Natural killer cell (primary cell): ENCODE data around the gene CALML5. TPM values are rescaled to one million over a fixed set of nuclear protein-coding genes. Genes with fewer than 3 reads are reported as not detected.

Source experiments
- ATAC-seq, 3 donors: fragments of 150-1000 bp in 2 of 3; fragments of 200-7000 bp in 1 of 3; cut with Tn5 transposase; 1 replicate in 1 of 3; 2 replicates in 2 of 3; pipeline ENCODE4 v1.10.0; 2021; ENCODE audit warnings: mild to moderate bottlenecking in 2 of 3, moderate library complexity in 2 of 3
- DNase-seq, 2 donors: peaks; one replicate each; pipeline versions ENCODE4 v3.0.0 to v3.0.0-alpha.2; 2013 to 2021; ENCODE audit warnings: mixed read lengths in 1 of 2
- H3K27ac ChIP-seq: one replicate; pipeline ENCODE4 v1.5.1; 2013; ENCODE audit warnings: mild to moderate bottlenecking, low read length
- H3K27me3 ChIP-seq: one replicate; pipeline ENCODE4 v1.6.1; 2013; ENCODE audit warnings: low read length; ENCODE audit not compliant: control insufficient read depth, insufficient read depth
- H3K36me3 ChIP-seq: one replicate; pipeline ENCODE4 v1.6.1; 2013; ENCODE audit warnings: low read length; ENCODE audit not compliant: control insufficient read depth, insufficient read depth
- H3K4me1 ChIP-seq: one replicate; pipeline ENCODE4 v1.6.1; 2013; ENCODE audit warnings: low read length; ENCODE audit not compliant: control insufficient read depth, insufficient read depth
- H3K4me3 ChIP-seq: one replicate; pipeline ENCODE4 v1.5.1; 2013; ENCODE audit warnings: low read length
- H3K9me3 ChIP-seq: one replicate; pipeline ENCODE4 v1.6.1; 2013; ENCODE audit warnings: low read length; ENCODE audit not compliant: control insufficient read depth, insufficient read depth
- H3K27ac Mint-ChIP-seq, 2 donors: one replicate each; pipeline ENCODE4 v1.8.0; 2022; ENCODE audit warnings: mild to moderate bottlenecking in 2 of 2, mixed read lengths in 2 of 2, moderate library complexity in 1 of 2
- H3K27me3 Mint-ChIP-seq, 2 donors: one replicate each; pipeline ENCODE4 v1.8.0; 2022; ENCODE audit warnings: low read depth in 2 of 2, mixed read lengths in 2 of 2
- H3K36me3 Mint-ChIP-seq: one replicate; pipeline ENCODE4 v1.8.0; 2022; ENCODE audit warnings: mixed read lengths
- H3K4me1 Mint-ChIP-seq, 2 donors: one replicate each; pipeline ENCODE4 v1.8.0; 2022; ENCODE audit warnings: mixed read lengths in 2 of 2
- H3K4me3 Mint-ChIP-seq: one replicate; pipeline ENCODE4 v1.8.0; 2022; ENCODE audit warnings: mild to moderate bottlenecking, moderate library complexity, mixed read lengths
- H3K9me3 Mint-ChIP-seq, 2 donors: one replicate each; pipeline ENCODE4 v1.8.0; 2022; ENCODE audit warnings: mixed read lengths in 2 of 2
- CTCF ChIP-seq: fragments of 200-600 bp; IDR thresholded peaks from one replicate; pipeline ENCODE4 v1.8.0; 2022; ENCODE audit warnings: antibody characterized with exemption
- WGBS: methylation state at CpG from one replicate; pipeline ENCODE4 v1.1.7; 2013; ENCODE audit warnings: missing lambda C conversion rate; ENCODE audit not compliant: insufficient coverage; 5-methylcytosine and 5-hydroxymethylcytosine counted together
- intact Hi-C: fragments of 100-400 bp; cut with micrococcal nuclease; formaldehyde crosslinking; loops from one replicate; pipeline ENCODE4 v1.14.2; 2022
- total RNA-seq, 4 donors: library from RNA; stranded (reverse); fragments of 120-200 nt in 1 of 4; gene quantifications; one replicate each; pipeline versions ENCODE4 v1.2.3 to v1.2.4, GENCODE V29; 2013 to 2022

Gene CALML5
- total RNA-seq, 3 donors from 2014 or later (not counting 1 experiment from before 2014, with no cell fraction given), result not detected

GRCh38 chr10:5532307-5532605 is 32.9 kb upstream of the CALML5 start:
- TF ChIP-seq CTCF, result no peak
- no peak overlapping the region for H3K4me3 Mint-ChIP-seq
- Histone ChIP-seq H3K27me3 (no peaks in the 10 kb centered on the region), H3K27ac (no peak overlapping the region), H3K36me3 (no peaks in the 10 kb centered on the region), H3K4me3 (no peak overlapping the region), H3K9me3 (no peaks in the 10 kb centered on the region), H3K4me1 (no peaks in the 10 kb centered on the region)
- intact Hi-C loops, result no loop called here
- H3K36me3 Mint-ChIP-seq, result no peaks in the 10 kb centered on the region
- DNase-seq, result no peak
- H3K27me3 Mint-ChIP-seq, result no peaks in the 10 kb centered on the region
- ATAC-seq, result no peak
- no peaks in the 10 kb centered on the region for H3K4me1 Mint-ChIP-seq
- H3K27ac Mint-ChIP-seq, result no peak overlapping the region
- H3K9me3 Mint-ChIP-seq, result no peaks in the 10 kb centered on the region
- 94% methylated on average over 10 of the region's 10 CpGs for WGBS

GRCh38 chr10:5531558-5532306 is 32.4 kb upstream of the CALML5 start:
- no peak for TF ChIP-seq CTCF
- ATAC-seq (no peak), DNase-seq (no peak)
- 85% methylated on average over 10 of the region's 10 CpGs for WGBS
- no peak overlapping the region for H3K27ac Mint-ChIP-seq
- H3K36me3 Mint-ChIP-seq, result no peaks in the 10 kb centered on the region
- Histone ChIP-seq H3K9me3 (no peaks in the 10 kb centered on the region), H3K36me3 (no peaks in the 10 kb centered on the region), H3K27me3 (no peaks in the 10 kb centered on the region), H3K4me3 (no peak overlapping the region), H3K27ac (no peak overlapping the region), H3K4me1 (no peaks in the 10 kb centered on the region)
- no peaks in the 10 kb centered on the region for H3K4me1 Mint-ChIP-seq
- H3K4me3 Mint-ChIP-seq, result no peak overlapping the region
- no peaks in the 10 kb centered on the region for H3K27me3 Mint-ChIP-seq
- no peaks in the 10 kb centered on the region for H3K9me3 Mint-ChIP-seq
- intact Hi-C loops, result no loop called here

- WGBS, result 92% methylated on average over 16 of the region's 16 CpGs
- no peak for DNase-seq
These were observed 31.6 kb upstream of the CALML5 start for GRCh38 chr10:5530846-5531557.

More at GRCh38 chr10:5530846-5531557, 31.6 kb upstream of the CALML5 start:
- Histone ChIP-seq H3K36me3 (no peaks in the 10 kb centered on the region), H3K9me3 (no peaks in the 10 kb centered on the region), H3K4me3 (no peak overlapping the region), H3K4me1 (no peaks in the 10 kb centered on the region), H3K27ac (no peak overlapping the region), H3K27me3 (no peaks in the 10 kb centered on the region)
- no peak for TF ChIP-seq CTCF
- Mint-ChIP-seq H3K27me3 (no peaks in the 10 kb centered on the region), H3K4me3 (no peak overlapping the region), H3K4me1 (no peaks in the 10 kb centered on the region), H3K27ac (no peak overlapping the region), H3K9me3 (no peaks in the 10 kb centered on the region), H3K36me3 (no peaks in the 10 kb centered on the region)
- no peak for ATAC-seq
- intact Hi-C loops, result no loop called here
